Thoracic aorta (tissue), 2 donors: ENCODE measurements around the gene SHMT2. TPM values are rescaled to one million over a fixed set of nuclear protein-coding genes. Genes with fewer than 3 reads are reported as not detected.

Source experiments
- ATAC-seq: fragments of 150-250 bp; one replicate; pipeline ENCODE4 v1.8.0; 2017; ENCODE audit warnings: low read depth; ENCODE audit not compliant: insufficient number of reproducible peaks, low FRiP score
- DNase-seq: peaks from one replicate; pipeline ENCODE4 v3.0.0-alpha.2; 2020; ENCODE audit warnings: low spot score
- H3K27ac ChIP-seq, 2 donors: fragments of 200-600 bp; sonication (generic); 1 replicate in 1 of 2; 2 replicates in 1 of 2; pipeline ENCODE4 v1.5.1; 2016; ENCODE audit warnings: mild to moderate bottlenecking in 2 of 2, moderate library complexity in 2 of 2
- H3K27me3 ChIP-seq: fragments of 200-600 bp; sonication (generic); replicated peaks from 2 replicates; pipeline ENCODE4 v1.6.0; 2016; ENCODE audit warnings: mild to moderate bottlenecking; ENCODE audit not compliant: insufficient read depth
- H3K36me3 ChIP-seq: fragments of 200-600 bp; sonication (generic); one replicate; pipeline ENCODE4 v1.5.1; 2016
- H3K4me1 ChIP-seq, 2 donors: fragments of 200-600 bp; sonication (generic); 1 replicate in 1 of 2; 2 replicates in 1 of 2; pipeline versions ENCODE4 v1.5.1 to v1.6.0; 2016; ENCODE audit warnings: low read depth in 2 of 2, mild to moderate bottlenecking in 1 of 2; ENCODE audit not compliant: control insufficient read depth in 1 of 2
- H3K4me3 ChIP-seq: fragments of 200-600 bp; sonication (generic); 2 replicates; pipeline ENCODE4 v1.5.1; 2016; ENCODE audit warnings: mild to moderate bottlenecking
- H3K9me3 ChIP-seq: fragments of 200-600 bp; sonication (generic); 2 replicates; pipeline ENCODE4 v1.5.1; 2016
- CTCF ChIP-seq: fragments of 200-600 bp; sonication (generic); IDR thresholded peaks from one replicate; pipeline ENCODE4 v1.5.1; 2019; ENCODE audit warnings: antibody characterized with exemption
- total RNA-seq, 2 donors: library from RNA; depleted of rRNA; stranded (reverse); fragments of >200 nt; gene quantifications; one replicate each; pipeline versions ENCODE4 v1.1.0 to v1.2.3, GENCODE V29; 2016

The SHMT2 gene
- total RNA-seq, 2 donors from 2014 or later = 57.3 to 60.4 TPM

GRCh38 chr12:57183939-57184725, 45.4 kb upstream of the SHMT2 start:
- ATAC-seq (no peak), DNase-seq (no peak)
- no peak for TF ChIP-seq CTCF
- H3K9me3 ChIP-seq = no peaks in the 10 kb centered on the region
- H3K4me3 ChIP-seq = no peak overlapping the region
- no peak overlapping the region for H3K27ac ChIP-seq
- peaks cover 80% of the 10 kb centered on the region for H3K36me3 ChIP-seq
- H3K27me3 ChIP-seq = no peaks in the 10 kb centered on the region
- H3K4me1 ChIP-seq = no peaks in the 10 kb centered on the region

- no peak overlapping the region for H3K4me3 ChIP-seq
- no peaks in the 10 kb centered on the region for H3K27me3 ChIP-seq
- ATAC-seq = no peak
- no peaks in the 10 kb centered on the region for H3K9me3 ChIP-seq
- H3K4me1 ChIP-seq = peaks cover 0 to under 1% of the 10 kb centered on the region in 2 donors
- DNase-seq = no peak
- H3K36me3 ChIP-seq = peaks cover 73% of the 10 kb centered on the region
- no peak for TF ChIP-seq CTCF
- H3K27ac ChIP-seq = no peak overlapping the region
Observed at GRCh38 chr12:57185403-57185802, 44.1 kb upstream of the SHMT2 start.

GRCh38 chr12:57185906-57186508, 43.5 kb upstream of the SHMT2 start:
- Histone ChIP-seq H3K27me3 (no peaks in the 10 kb centered on the region), H3K27ac (no peak overlapping the region), H3K9me3 (no peaks in the 10 kb centered on the region), H3K36me3 (peaks cover 73% of the 10 kb centered on the region), H3K4me3 (no peak overlapping the region), H3K4me1 (peaks cover 0 to 4% of the 10 kb centered on the region in 2 donors)
- no peak for ATAC-seq
- TF ChIP-seq CTCF = no peak
- no peak for DNase-seq

GRCh38 chr12:57187222-57188089, 42.1 kb upstream of the SHMT2 start:
- ATAC-seq = no peak
- no peaks in the 10 kb centered on the region for H3K9me3 ChIP-seq

More at GRCh38 chr12:57187222-57188089, 42.1 kb upstream of the SHMT2 start:
- H3K4me1 ChIP-seq = peaks cover 0 to 4% of the 10 kb centered on the region in 2 donors
- no peak overlapping the region for H3K27ac ChIP-seq
- no peak overlapping the region for H3K4me3 ChIP-seq
- peaks cover 81% of the 10 kb centered on the region for H3K36me3 ChIP-seq
- TF ChIP-seq CTCF = no peak
- no peak for DNase-seq
- no peaks in the 10 kb centered on the region for H3K27me3 ChIP-seq
